GM15510 (cell line): Measurements from ENCODE around the gene LUZP2.

Experiments used
- POLR2A ChIP-seq: IDR thresholded peaks from 3 replicates; pipeline ENCODE4 v1.6.1; 2011; ENCODE audit warnings: borderline replicate concordance; ENCODE audit not compliant: insufficient read length; ENCODE audit errors: extremely low read depth

LUZP2 gene

GRCh38 chr11:25094085-25094802 lies 597.4 kb downstream of the LUZP2 start:
- TF ChIP-seq POLR2A = no peak

GRCh38 chr11:25119416-25119815 lies 622.6 kb downstream of the LUZP2 start:
- TF ChIP-seq POLR2A = no peak
